ENCODE measurements around the gene FLAD1.

FLAD1 gene

GRCh38 chr1:155002464-155003226 lies 19.5 kb downstream of the FLAD1 start, which contains the start of gene ZBTB7B:
Gene ZBTB7B (plus strand): TSS chr1:155002802. CDS start chr1:155014661, 11,859 bp downstream.
- in situ Hi-C loops (cut with HindIII; ENCODE audit: low sequenced_read_pairs) = no loop called here

- in situ Hi-C loops (cut with HindIII; ENCODE audit: low sequenced_read_pairs) = no loop called here
Measured at GRCh38 chr1:155003227-155003765, 20.2 kb downstream of the FLAD1 start.

- in situ Hi-C loops (cut with HindIII; ENCODE audit: low sequenced_read_pairs) = no loop called here
Measured at GRCh38 chr1:155003766-155004351, 20.7 kb downstream of the FLAD1 start.

DNA sequence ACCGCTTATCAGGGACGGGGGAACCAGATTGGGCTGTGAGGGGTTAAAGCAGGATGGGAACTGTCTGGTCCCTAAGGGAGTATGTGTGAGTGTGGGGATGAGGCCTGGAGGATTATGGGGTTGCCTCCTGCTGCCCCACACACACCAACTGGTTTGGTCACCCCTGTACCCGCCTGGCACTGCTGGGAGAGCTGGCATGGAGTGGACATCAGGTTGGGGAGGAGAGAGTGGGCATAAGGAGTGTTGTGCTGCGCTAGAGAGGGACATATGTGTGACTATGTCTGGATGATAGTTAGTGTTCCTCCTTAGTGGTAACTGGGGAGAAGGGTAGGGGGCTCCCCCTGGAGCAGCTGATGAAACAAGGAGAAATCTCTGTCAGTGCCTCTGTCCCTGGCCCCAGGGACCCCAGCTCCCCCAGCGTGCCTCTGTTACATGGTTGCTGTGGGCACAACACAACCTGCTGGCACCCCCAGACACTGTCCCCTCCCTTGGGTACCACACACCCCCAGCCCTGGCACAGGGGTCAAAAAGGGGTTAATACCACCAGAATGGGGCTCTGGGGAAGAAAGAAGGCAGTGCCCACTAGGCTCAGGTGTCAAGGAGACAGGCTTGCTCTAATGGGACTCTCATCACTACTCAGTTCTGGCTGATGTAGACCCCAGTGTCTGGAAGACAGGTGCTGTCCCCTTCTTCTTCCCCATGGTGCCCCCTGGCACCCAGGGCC lies 21.4 kb downstream of the FLAD1 start:
- in situ Hi-C loops (cut with HindIII; ENCODE audit: low sequenced_read_pairs) = no loop called here

DNA sequence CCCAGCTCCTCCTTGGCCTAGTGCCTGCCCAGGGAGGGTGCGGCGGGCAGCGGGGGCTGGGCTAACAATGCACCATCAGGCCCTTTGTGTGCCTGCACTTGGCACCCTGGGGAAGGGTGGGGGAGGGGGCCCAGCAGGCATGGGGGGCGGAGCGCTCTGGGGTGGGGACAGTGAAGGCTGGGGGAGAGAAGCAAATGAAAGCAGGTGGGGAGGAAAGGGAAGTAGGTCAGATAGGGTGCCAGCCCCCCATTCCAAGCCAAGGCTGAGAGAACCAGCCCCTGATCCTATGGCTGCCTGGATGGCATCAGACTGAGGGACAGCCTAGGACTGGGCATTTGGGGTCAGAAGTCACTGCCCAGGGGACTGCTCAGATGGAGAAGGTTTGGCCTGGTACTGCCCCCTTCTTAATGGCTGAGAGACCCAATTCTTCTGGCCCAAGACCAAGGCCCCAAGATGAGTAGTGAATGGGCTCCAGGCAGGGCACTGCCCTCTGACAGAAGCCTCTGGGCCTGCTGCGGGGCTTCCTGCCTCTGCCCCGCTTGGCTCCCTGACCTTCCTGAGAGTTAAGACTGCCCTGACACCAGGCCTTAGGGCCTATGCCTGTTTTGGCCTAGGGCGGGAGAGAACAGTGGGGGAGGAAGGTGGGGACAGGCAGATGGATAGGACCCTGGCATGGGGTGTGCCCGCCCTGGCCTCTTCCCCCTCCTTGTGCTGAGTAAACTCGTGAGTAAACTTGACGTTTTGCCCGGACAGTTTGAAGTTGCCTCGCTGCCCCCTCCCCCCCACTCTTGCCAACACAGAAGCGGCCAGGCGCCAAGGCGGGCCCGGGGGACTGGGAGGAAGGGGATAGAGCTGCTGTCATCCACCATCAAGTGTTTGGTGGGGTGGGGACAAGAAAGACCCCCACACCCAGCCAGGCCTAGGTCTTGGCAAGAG lies 22.2 kb downstream of the FLAD1 start:
- in situ Hi-C loops (cut with HindIII; ENCODE audit: low sequenced_read_pairs) = no loop called here

GRCh38 chr1:155006601-155007101 lies 23.5 kb downstream of the FLAD1 start:
- in situ Hi-C loops (cut with HindIII; ENCODE audit: low sequenced_read_pairs) = no loop called here

GRCh38 chr1:155007251-155007828 lies 24.2 kb downstream of the FLAD1 start:
- in situ Hi-C loops (cut with HindIII; ENCODE audit: low sequenced_read_pairs) = no loop called here

DNA sequence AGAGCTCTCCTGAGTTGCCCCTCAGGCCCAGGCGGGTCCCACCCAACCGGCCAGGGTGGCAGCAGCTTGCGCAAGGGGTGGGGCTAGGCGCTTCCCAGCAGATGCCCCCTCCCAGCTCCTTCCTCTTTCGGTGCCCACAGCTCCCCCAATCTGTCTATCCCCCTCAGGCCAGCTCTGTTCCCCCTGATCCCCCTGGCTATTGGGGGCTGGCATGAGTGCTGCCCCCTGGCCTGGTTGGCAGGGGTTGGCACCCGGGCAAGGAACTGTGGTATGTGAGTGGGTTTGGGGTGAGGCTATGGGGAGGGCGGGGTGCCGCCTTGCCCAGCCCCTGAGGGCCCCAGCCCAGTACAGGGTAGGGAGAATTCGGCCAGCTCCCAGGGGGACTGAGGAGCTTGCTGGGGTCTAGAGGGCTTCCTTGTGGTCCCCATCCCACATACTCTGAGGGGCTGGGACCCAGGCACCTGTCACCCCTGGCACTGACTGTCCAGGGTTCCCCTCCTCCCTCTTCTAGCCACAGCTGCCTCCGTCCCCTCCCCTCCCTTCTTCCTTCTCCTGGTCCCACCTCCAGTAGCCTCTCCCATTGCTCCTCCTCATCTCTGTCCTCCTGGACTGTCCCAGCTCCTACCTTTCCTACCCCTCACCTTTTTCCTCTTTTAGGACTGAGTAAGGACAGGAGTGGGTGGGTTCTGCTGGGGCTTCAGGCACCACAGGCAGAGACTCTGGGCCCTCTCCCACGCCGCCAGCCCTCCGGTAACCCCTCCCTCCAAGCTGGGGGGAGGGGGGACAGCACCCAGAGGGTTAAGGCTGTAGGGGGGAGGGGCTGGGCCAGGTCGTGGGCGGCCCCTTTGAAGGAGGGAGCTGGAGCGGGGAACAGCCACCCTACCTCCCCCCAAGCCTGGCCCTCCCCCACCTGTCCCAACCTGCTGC lies 25.1 kb downstream of the FLAD1 start:
- in situ Hi-C loops (cut with HindIII; ENCODE audit: low sequenced_read_pairs) = no loop called here

DNA sequence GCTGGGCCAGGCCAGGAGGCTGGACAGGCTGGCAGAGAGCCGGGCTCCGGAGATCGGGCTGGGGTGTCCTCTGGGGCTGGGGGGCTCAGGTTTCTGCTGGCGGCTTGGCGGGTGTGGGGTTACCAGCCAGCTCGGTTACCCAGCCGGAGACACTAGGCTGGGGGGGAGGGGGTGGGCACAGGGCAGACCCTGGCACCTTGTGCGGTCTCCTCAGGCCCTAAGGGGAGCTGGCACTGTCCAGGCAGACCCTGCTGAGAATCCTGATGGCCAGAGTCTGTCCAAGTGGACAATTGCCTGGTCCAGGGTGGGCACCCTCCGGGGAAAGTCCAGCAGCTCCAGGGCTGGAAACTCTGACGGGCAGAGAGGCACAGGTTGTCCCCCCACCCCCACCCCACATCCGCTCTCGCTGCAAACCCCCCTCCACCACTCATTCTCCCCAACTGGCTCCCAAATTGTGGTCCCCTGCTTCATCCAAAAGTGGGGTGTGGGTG lies 26.1 kb downstream of the FLAD1 start:
- in situ Hi-C loops (cut with HindIII; ENCODE audit: low sequenced_read_pairs) = no loop called here

GRCh38 chr1:155009742-155010141 lies 26.6 kb downstream of the FLAD1 start:
- in situ Hi-C loops (cut with HindIII; ENCODE audit: low sequenced_read_pairs) = no loop called here

DNA sequence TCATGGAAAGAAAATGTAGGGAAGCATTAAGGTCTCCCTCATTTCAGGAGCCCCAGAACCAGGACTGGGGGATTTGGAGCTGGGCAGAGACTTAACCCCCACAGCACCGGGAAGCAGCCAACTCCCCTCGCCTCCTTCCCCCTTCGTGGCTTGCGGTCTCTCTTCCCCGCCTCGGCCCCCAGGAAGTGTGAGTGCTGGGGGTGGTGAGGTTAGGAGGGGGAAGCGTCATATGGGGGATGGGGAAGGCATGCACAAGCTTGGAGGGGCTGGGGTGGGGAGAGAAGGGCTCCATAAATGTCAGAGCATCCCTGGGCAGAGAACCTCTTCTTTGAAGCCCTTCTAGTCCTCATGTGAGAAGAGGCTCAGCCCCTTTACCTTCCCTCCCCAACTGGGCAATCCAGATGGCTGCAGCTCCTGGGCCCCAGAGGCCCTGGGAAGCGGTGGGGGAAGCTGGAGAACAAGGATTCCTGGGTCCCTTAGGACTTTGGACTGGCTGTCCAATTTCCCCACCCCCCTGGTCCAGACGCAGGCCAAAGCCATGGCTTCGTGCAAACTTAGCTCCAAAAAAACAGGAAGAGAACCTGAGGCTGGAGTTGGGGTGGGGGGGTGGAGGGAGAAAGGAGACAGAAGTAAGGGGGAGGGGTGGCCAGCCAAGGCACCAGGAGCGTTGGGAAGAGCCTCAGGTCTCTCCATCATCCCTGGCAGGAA lies 27.2 kb downstream of the FLAD1 start:
- in situ Hi-C loops (cut with HindIII; ENCODE audit: low sequenced_read_pairs) = no loop called here

GRCh38 chr1:155011004-155011416 lies 27.9 kb downstream of the FLAD1 start:
- in situ Hi-C loops (cut with HindIII; ENCODE audit: low sequenced_read_pairs) = no loop called here

DNA sequence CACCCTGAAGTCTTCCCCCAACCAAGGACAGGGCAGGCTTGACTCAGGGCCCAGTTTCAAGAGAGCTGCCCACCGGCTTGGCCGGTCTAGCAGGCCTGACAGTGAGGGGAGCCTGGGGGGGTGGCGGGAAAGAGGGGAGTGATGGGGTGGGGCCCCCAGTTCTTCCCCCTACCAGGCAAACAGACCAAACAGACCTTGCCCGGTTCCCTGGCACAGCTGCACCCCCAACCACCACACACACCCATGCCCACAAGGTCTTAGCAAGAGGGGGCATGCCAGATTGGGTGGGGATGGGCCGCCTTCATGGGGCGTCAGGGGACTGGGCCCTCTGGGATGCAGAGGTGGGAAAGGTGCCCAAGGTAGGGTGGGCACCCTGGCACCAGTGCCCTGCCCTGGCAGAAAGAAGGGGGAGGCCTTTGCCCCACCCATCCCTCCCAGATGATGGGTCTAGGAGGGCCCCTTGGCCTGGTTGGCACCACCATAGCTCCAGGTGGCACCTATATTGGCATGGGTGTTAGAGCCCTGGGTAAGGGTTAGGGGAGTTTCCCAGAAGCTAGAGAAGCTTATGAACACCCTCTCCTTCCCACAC lies 28.4 kb downstream of the FLAD1 start:
- in situ Hi-C loops (cut with HindIII; ENCODE audit: low sequenced_read_pairs) = no loop called here

DNA sequence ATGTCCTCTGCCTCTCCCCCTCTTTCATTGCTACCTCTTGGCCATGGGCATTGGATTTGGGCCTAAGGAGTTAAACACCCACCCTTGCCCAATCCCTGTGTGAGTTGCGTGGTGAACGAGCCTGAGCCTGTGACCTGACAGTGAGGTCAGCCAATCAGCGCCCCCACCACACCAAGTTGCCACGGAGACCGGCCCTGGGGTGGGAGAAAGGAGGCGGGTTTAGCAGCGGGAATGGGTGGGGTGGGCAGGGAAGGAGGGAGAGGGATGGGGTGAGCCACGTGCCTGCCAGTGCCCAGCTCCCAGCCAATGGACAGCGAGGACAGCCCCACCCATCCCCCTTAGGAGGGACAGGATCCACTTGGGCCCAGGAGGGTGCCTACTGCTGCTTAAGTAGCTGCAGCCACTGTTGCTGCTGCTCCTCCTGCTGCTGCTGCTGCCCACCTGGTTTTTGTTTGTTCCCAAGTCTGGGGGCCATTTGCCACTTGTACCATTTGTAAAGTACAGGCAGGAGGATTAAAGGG lies 28.9 kb downstream of the FLAD1 start:
- in situ Hi-C loops (cut with HindIII; ENCODE audit: low sequenced_read_pairs) = no loop called here

GRCh38 chr1:155012776-155013602 lies 29.8 kb downstream of the FLAD1 start:
- in situ Hi-C loops (cut with HindIII; ENCODE audit: low sequenced_read_pairs) = no loop called here

DNA sequence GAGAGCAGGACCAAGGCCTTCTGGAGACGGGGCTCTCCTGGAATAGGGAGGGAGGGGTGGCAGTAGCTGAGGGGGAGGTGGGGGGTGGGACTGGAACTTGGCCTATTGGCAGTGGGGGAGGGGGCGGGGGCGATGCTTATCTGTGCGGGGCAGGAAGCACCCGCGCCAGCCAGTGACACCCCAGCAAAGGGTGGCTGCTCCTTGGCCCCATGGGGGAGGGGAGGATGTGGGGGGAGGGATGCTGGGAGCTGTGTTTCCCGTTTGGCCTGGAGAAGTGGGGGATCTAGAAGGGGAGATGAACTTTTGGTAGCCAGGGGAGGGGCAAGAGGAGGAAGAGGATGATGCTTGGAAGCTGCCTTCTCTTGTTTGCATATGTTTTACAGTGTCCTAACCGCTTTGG lies 30.5 kb downstream of the FLAD1 start:
- in situ Hi-C loops (cut with HindIII; ENCODE audit: low sequenced_read_pairs) = no loop called here
